GM08714 (cell line): ENCODE measurements around the gene JAGN1.
"Not testable (repeated sequence)": the region's sequence is repeated elsewhere in the genome, so short reads cannot be mapped to it uniquely, and the experiment has no call there.

Source experiments
- H3K4me3 ChIP-seq: fragments of 200-500 bp; sonication (Bioruptor generic); 2 replicates; pipeline ENCODE4 v1.5.1; 2014; ENCODE audit warnings: mild to moderate bottlenecking, low read length, inconsistent platforms
- ZNF274 ChIP-seq: IDR thresholded peaks from 2 replicates; pipeline ENCODE4 v1.6.1; 2012; ENCODE audit warnings: mild to moderate bottlenecking, low read depth, low read length

JAGN1 gene

DNA sequence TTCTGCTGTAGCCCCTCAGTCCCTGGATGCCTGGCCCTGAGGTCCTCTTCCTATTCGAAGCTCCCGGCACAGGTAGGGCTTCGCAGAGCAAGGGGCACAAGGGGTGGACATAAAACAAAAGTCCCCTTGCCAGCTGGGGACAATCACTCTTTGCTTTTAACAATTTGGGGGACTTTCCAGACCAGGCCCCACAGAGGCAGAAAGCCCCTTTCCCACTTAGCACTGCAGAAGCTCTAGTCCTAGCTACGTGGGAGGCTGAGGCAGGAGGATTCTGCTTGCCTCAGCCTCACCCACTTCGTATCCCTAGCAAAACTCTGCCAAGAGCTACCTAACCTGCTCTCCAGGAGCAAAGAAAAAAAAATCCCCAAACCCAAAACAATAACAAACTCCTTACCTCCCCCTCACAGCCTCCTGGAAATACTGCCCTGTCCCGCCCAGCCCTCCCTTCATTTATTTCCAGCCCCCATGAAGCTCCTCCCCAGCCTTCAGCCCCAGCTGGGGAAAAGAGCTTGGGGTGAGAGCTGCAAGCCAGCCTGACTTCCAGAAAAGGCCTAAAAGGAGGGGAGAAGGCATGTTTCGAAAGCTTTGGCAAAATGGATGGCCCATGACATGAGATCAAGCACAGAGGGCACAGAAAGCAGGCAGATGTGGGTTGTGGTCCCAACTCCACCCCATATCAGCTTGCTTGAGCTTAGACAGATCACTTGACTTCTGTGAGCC lies 10.4 kb upstream of the JAGN1 start, which contains the start of gene CIDEC:
Gene CIDEC, minus strand, starts transcription at position 424 of the 720 bp plus-strand sequence. CDS start 1,767 bp downstream, outside the sequence.
- TF ChIP-seq ZNF274 = no peak
- H3K4me3 ChIP-seq = no peak within 1 kb of the TSS

DNA sequence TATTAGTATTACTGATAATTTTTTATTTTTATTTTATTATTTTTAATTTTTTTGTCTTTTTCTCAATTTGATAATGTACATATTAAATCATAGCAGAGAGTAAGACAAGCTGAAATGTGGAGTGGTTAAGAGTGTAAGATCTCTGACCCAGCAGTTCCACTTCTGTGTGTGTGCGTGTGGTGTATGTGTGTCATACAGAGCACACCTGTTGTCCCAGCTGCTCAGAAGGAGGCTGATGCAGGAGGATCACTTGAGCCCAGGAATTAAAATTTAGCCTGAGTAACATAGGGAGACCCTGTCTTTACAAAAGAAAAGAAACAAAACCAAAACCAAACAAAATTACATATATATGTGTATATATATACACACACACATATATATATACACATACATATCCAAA lies 9.0 kb upstream of the JAGN1 start:
- H3K4me3 ChIP-seq = no peak overlapping the region
- TF ChIP-seq ZNF274 = no peak

DNA sequence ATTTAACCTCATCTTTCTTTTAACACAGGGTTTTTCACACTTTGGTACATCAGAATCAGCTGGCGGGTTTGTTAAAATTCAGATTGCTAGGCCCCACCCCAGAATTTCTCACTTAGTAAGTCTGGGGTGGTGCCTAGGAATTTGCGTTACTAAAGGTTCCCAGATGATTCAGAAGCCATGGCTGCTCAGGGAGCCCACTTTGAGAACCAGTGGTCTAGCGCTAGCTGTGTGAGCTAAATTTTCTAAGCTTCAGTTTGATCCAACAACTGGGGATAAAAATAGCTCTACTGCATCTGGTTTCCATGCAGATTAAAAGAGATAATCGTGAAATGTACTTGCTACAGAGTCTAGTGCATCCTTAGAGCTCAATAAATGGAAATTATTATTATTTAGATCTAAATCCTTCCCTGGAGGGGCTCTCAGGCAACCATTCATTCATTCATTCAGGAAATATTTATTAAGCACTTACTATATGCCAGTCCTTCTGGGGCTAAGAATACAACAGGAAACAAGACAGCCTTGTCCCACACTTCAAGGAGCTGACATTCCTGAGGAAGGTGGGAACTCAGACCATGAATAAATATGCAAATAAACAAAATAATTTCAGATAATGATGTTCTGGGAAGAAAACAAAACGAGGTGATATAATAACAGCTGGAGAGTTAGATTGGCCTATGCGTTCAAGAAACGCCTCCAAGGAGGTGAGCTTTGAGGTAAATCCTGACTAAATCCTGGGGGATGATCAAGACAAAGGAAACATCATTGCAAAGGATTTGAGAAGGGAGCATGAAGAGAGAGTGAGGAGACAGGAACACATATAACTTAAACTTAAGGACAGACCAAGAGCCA lies 6.5 kb upstream of the JAGN1 start:
- TF ChIP-seq ZNF274 = no peak
- H3K4me3 ChIP-seq = no peak overlapping the region

DNA sequence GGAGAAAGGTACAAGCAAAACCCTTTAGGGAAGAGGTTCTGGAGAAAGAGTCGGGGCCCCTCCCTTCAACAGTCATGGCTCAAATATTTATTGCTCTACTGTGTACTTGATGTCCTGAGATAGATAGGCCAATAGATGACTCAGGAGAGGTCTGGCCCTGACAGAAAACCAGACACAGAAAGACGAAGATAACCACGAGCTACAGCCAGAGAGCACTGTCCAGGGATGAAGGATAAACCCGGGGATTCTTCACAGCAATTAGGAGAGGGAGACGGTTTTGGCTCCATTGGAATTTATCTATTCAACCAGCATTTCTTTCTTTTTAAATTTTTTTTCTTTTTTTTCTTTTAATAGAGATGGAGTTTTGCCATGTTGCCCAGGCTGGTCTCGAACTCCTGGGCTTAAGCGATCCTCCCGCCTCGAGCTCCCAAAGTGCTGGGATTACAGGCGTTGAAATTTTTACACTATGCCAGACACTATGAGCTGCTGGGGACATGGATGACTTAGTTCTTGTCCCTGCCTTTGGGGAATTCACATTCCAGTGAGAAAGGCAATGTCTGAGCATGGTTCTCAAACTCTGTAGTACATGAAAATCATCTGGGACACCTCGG lies 5.8 kb upstream of the JAGN1 start:
- no peak overlapping the region for H3K4me3 ChIP-seq
- TF ChIP-seq ZNF274 = no peak

DNA sequence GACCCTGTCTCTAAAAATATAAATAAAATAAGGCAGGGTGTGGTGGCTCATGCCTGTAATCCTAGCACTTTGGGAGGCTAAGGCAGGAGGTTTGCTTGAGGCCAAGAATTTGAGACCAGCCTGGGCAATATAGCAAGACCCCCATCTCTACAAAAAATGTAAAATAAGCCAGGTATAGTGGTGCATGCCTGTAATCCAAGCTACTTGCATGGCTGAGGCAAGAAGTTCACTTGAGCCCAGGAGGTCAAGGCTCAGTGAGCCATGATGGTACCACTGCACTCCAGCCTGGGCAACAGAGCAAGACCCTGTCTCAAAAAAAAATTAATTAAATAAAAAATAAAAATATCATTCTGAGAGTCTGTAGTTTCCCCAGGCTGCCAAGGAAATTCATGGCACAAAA lies 4.1 kb upstream of the JAGN1 start:
- TF ChIP-seq ZNF274 = no peak
- H3K4me3 ChIP-seq = no peak overlapping the region

DNA sequence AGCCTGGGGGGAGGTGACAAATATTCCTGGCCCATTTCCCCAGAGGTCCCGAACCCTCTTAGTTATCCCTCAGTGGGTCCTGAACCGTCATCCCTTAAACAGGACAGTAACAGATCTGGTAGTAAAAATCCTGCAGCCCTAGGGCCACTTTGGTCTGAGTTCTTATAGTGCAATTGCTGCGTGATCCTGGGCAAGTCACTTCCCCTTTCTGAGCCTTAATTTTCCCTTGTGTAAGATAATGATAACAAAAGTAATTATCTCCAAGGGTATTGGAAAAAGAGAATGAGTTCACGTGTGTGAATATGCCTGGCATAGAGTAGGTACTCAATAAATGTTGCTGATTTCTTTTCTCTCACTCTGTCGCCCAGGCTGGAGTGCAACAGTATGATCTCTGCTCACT lies 2.9 kb upstream of the JAGN1 start:
- TF ChIP-seq ZNF274 = no peak
- H3K4me3 ChIP-seq = no peak overlapping the region

DNA sequence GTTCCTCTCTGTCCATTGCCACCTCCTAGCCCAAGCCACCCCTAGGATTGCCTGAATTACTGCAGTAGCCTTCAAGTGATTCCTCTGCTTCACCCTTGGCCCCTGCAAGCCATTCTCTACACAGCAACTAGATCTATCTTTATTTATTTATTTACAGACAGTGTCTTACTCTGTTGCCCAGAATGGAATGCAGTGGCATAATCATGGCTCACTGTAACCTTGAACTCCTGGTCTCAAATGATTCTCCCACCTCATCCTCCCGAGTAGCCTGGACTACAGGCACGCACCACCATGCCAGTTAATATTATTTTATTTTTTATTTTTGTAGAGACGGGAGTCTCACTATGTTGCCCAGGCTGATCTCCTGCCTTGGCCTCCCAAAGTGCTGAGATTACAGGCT lies 1.9 kb upstream of the JAGN1 start:
- H3K4me3 ChIP-seq = no peak overlapping the region
- no peak for TF ChIP-seq ZNF274

DNA sequence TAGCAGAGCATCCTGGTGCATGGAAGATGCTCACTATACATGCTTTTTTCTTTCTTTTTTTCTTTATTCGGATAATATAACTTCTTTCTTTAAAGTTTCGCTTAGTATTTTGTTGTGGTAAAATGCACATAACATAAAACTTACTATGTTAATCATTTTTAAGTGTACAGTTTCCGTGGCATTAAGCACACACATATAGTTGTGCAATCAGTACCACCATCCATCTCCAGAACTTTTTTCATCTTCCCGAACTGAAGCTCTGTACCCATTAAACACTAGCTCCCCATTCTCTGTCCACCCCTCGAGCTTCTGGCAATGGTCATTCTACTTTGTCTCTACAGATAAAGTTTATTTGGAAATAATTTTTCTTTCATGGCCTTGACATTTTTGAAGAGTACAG lies 1.0 kb upstream of the JAGN1 start:
- no peak for TF ChIP-seq ZNF274

DNA sequence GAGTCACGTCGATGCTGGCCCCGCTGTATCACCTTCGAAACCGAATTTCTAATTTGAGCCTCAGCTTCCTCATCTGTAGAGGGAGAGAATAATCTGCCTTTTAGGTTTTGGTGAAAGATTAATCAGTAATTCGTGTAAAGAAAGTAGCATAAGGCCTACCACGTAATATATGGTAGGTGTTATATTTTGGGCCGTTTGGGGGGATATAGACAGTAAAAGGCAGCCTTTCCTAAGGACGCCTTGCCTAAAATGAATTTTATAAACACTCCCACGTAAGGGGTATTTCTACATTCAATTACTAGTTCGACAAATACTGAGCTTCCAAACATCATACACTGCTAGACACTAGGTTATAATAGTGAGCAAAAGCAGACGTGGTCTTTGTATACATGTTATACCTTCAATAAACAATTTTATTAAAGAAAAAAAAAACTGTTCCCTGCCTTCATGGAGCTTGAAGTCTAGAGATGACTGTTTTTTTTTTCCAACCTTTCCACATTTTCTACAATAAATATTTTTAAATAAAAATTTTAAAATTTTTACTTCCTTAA lies 737 bp downstream of the JAGN1 start:
- no peak for TF ChIP-seq ZNF274
- H3K4me3 ChIP-seq = peak overlapping the region; percentile 85

More for the DNA sequence above, 1.0 kb upstream of the JAGN1 start:
- no peak overlapping the region for H3K4me3 ChIP-seq

DNA sequence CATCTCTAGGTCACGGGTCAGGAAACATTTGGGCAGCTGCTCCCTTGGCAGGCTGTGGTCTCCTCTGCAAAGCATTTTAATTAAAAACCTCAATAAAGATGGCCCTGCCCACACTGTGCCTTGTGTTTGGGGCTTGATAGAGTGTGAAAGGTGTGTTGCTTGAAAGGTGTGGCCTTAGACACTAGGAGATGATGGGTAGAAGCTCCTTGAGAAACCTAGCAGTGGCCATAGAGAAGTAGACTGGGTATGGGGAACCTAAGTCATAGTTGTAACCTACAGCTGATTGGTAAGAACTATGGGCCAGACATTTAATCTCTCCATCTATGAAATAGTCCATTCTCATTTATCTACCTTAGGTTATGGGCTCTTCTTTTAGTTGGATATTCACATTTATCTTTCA lies 3.3 kb downstream of the JAGN1 start:
- no peak overlapping the region for H3K4me3 ChIP-seq
- no peak for TF ChIP-seq ZNF274

DNA sequence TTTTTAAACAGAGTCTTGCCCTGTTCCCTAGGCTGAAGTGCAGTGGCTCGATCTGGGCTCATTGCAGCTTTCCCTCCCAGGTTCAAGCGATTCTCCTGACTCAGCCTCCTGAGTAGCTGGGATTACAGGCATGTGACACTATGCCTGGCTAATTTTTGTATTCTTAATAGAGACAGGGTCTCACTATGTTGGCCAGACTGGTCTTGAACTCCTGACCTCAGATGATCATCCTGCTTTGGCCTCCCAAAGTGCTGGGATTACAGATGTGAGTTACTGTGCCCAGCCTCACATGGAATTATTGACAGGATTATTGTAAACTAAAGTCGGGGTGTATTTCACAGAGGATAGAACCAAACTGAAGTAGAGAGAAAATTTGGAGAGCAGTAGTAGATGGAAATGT lies 5.3 kb downstream of the JAGN1 start:
- H3K4me3 ChIP-seq = not testable (repeated sequence)

DNA sequence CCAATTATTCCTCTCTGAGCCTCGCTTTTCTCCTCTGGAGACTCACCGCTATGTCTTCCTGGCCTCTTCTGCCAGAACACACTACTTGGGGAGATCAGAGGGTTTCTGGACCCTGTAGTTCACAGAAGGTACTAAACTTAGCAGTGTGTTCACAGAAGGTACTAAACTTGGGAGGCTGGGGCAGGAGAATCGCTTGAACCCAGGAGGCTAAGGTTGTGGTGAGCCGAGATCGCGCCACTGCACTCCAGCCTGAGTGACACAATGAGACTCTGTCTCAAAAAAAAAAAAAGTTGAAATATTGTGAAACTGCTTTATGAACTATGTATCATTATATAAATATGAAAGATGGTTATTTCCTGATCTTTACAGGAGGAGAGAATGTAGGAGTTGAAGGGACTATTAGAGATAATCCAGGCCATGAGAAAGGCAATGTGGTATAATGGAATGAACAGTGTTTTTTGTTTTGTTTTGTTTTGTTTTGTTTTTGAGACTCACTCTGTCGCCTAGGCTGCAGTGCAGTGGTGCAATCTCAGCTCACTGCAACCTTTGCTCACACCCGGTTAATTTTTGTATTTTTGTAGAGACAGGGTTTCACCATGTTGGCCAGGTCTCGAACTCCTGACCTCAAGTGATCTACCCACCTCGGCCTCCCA lies 6.5 kb downstream of the JAGN1 start:
- H3K4me3 ChIP-seq = not testable (repeated sequence)

DNA sequence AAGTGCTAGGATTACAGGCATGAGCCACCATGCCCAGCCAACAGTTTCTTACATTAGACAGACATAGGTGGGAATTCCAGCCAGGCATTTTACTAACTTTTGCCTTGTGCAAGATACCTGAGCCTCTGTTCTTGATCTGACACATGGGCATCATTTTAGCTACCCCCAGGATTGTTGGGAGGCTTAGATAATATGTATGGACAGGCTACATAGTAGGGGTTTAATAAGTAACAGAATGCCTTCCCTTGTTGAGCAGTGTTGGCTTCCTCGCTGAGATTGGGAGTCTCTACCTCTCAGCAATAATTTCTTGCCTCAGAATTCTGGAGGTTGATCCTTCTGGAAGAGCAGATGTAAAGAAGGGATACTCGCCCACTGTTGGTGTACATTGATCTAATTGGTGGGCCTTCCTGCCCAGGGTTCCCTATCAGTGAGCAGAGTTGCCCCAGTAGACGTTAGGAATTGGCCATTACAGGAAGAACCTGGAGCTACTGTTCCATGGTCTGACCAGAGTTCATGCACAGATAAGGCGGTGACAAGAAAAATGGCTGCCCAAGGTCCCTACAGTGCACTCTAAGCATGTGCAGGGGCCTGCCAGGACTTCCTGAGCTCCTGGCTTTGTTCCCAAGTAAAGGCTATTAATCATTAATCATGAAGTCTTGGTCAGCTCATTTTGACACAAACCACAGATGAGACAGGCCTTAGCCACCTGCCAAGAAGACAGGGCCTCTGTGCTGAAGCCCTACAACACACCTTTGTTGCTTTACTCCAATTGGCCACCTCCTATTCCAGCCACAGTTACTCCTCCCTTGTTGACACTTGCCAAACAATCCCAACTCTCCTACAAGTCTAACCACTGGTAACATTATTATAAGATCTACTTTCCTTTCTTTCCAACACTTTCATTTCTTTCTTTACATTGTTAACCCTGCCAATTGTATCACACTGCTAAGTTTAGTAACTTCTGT lies 7.3 kb downstream of the JAGN1 start:
- H3K4me3 ChIP-seq = no peak overlapping the region; the same call in 1 of the 2 replicates
- no peak for TF ChIP-seq ZNF274
